MM.1S (cell line): ENCODE results near the gene PALD1.

Experiments
- DNase-seq: peaks from one replicate; pipeline ENCODE4 v3.0.0-alpha.2; 2015
- H2AFZ ChIP-seq: fragments of 300-600 bp; sonication (generic); 2 replicates; pipeline ENCODE4 v1.6.0; 2016; ENCODE audit warnings: antibody characterized with exemption, low read length
- H3F3A ChIP-seq: fragments of 300-600 bp; sonication (generic); 2 replicates; pipeline ENCODE4 v1.6.1; 2016; ENCODE audit warnings: mild to moderate bottlenecking, antibody characterized with exemption, low read length, moderate library complexity, mixed read lengths; ENCODE audit not compliant: insufficient read depth
- H3K27ac ChIP-seq: fragments of 300-600 bp; sonication (generic); 2 replicates; pipeline ENCODE4 v1.5.1; 2016; ENCODE audit warnings: mild to moderate bottlenecking, low read length
- H3K27me3 ChIP-seq: fragments of 300-600 bp; sonication (generic); replicated peaks from 2 replicates; pipeline ENCODE4 v1.6.0; 2016; ENCODE audit warnings: low read length; ENCODE audit not compliant: insufficient read depth
- H3K36me3 ChIP-seq: fragments of 300-600 bp; sonication (generic); replicated peaks from 2 replicates; pipeline ENCODE4 v1.6.1; 2016; ENCODE audit warnings: mild to moderate bottlenecking, low read length, mixed read lengths; ENCODE audit not compliant: insufficient read depth
- H3K4me1 ChIP-seq: fragments of 300-600 bp; sonication (generic); 2 replicates; pipeline ENCODE4 v1.6.1; 2016; ENCODE audit warnings: low read length, mixed read lengths
- H3K4me2 ChIP-seq: fragments of 300-600 bp; sonication (generic); 2 replicates; pipeline ENCODE4 v1.6.0; 2016; ENCODE audit warnings: low read depth, low read length
- H3K4me3 ChIP-seq: fragments of 300-600 bp; sonication (generic); 2 replicates; pipeline ENCODE4 v1.5.1; 2016; ENCODE audit warnings: low read length, mixed read lengths
- H3K79me2 ChIP-seq: fragments of 300-600 bp; sonication (generic); 2 replicates; pipeline ENCODE4 v1.6.1; 2016; ENCODE audit warnings: mixed run types, low read length, mixed read lengths
- H3K9ac ChIP-seq: fragments of 300-600 bp; sonication (generic); 2 replicates; pipeline ENCODE4 v1.6.1; 2016; ENCODE audit warnings: low read length, mixed read lengths
- H3K9me2 ChIP-seq: fragments of 300-600 bp; sonication (generic); replicated peaks from 2 replicates; pipeline ENCODE4 v1.6.1; 2016; ENCODE audit warnings: mild to moderate bottlenecking, low read length, mixed read lengths; ENCODE audit not compliant: insufficient read depth
- H3K9me3 ChIP-seq: fragments of 300-600 bp; sonication (generic); replicated peaks from 2 replicates; pipeline ENCODE4 v1.6.1; 2016; ENCODE audit warnings: mild to moderate bottlenecking, low read length, mixed read lengths; ENCODE audit not compliant: insufficient read depth
- H4K20me1 ChIP-seq: fragments of 300-600 bp; sonication (generic); 2 replicates; pipeline ENCODE4 v1.6.1; 2016; ENCODE audit warnings: mild to moderate bottlenecking, low read length, moderate library complexity, mixed read lengths; ENCODE audit not compliant: insufficient read depth
- EZH2 ChIP-seq: fragments of 300-600 bp; sonication (generic); optimal IDR thresholded peaks from 2 replicates; pipeline ENCODE3; 2017; ENCODE audit warnings: low read depth, mild to moderate bottlenecking, antibody characterized with exemption, low read length, mixed read lengths
- EZH2phosphoT487 ChIP-seq: fragments of 300-600 bp; sonication (generic); IDR thresholded peaks from 2 replicates; pipeline ENCODE4 v1.6.1; 2018; ENCODE audit warnings: antibody characterized with exemption, low read length
- TF ChIP-seq, protein P1 (sequence below): fragments of 300-600 bp; sonication (generic); IDR thresholded peaks from 2 replicates; pipeline ENCODE4 v1.5.1; 2016; ENCODE audit warnings: antibody characterized with exemption, low read length, mixed read lengths

The PALD1 gene

DNA sequence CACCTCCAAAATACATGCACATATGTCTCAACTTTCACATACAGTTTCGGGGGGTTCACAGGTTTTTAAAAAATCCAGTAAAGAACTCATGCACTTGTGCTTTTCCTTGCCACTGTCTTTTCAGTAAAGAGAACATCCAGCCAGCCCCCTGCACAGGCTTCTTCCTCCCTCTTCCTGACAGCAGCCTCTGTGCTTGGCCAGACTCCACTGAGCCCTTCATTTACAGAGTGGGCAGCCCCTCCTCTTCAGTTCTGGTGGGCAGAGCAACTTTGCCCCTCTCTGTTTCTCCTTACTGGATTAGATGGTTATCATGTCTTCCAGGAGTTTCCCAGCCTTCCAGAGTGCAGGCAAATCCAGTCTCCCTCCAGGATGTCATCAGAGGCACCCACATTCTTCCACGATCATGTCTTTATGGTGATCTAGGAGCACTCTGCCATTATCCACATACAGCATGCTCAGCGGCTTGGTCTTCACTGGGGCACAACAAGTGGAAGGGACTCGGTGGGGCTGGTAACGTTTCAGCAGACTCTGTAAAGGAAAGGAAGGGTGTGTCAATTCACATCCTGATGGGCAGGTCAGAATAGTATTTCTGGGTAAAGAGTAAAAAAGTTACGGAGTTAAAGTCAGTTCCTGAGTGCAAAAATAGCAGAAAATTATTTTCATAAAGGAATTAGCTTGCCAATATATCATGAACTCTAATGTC is 45.9 kb upstream of the PALD1 start:
- Histone ChIP-seq H3K4me1 (peaks cover 11% of the 10 kb centered on the region), H4K20me1 (no peaks in the 10 kb centered on the region), H3K9me3 (no peaks in the 10 kb centered on the region), H3K4me3 (no peak overlapping the region), H3K79me2 (no peaks in the 10 kb centered on the region), H3K27me3 (no peaks in the 10 kb centered on the region), H3K4me2 (no peak overlapping the region), H3F3A (no peaks in the 10 kb centered on the region), H2AFZ (no peak overlapping the region), H3K36me3 (no peaks in the 10 kb centered on the region), H3K9me2 (no peaks in the 10 kb centered on the region), H3K27ac (no peak overlapping the region), H3K9ac (no peak overlapping the region)
- no peak for DNase-seq
- TF ChIP-seq EZH2phosphoT487 (no peak), EZH2 (no peak)
- TF ChIP-seq, protein P1, sequence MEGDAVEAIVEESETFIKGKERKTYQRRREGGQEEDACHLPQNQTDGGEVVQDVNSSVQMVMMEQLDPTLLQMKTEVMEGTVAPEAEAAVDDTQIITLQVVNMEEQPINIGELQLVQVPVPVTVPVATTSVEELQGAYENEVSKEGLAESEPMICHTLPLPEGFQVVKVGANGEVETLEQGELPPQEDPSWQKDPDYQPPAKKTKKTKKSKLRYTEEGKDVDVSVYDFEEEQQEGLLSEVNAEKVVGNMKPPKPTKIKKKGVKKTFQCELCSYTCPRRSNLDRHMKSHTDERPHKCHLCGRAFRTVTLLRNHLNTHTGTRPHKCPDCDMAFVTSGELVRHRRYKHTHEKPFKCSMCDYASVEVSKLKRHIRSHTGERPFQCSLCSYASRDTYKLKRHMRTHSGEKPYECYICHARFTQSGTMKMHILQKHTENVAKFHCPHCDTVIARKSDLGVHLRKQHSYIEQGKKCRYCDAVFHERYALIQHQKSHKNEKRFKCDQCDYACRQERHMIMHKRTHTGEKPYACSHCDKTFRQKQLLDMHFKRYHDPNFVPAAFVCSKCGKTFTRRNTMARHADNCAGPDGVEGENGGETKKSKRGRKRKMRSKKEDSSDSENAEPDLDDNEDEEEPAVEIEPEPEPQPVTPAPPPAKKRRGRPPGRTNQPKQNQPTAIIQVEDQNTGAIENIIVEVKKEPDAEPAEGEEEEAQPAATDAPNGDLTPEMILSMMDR: no peak

DNA sequence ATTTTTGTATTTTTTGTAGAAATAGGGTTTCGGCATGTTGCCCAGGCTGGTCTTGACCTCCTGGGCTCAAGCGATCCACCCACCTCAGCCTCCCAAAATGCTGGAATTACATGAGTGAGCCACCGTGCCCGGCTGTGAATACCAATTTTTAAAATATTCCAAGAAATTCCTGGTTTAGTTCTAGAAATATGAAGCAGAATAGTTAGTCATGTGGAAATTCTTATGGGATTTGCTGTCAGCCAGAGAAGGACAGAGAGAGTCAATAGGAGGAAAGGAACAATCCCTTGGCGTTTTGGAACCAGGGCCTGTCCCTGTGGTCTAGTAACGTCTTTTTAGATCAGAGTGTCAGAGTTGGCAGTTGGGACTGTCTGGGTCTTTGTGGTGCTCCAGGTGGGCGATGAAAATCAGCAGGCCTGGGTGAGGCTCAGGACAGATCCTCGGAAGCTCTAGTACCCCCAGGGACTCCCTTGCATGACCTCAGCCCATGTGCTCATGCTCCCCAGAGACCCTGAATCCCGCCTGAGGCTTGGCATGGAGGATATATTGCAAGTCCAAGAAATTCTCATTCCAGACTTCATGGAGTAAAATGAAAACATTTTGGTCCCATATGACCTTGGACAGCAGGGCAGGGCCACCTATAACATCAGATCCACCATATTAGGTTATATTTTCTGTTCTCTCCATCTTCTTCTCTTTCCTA is 44.8 kb upstream of the PALD1 start:
- peaks cover 11% of the 10 kb centered on the region for H3K4me1 ChIP-seq
- H2AFZ ChIP-seq: no peak overlapping the region
- H3K9me3 ChIP-seq: no peaks in the 10 kb centered on the region
- H3K9me2 ChIP-seq: no peaks in the 10 kb centered on the region
- H3K9ac ChIP-seq: no peak overlapping the region
- H3K79me2 ChIP-seq: no peaks in the 10 kb centered on the region
- no peak for DNase-seq
- no peak overlapping the region for H3K27ac ChIP-seq
- no peaks in the 10 kb centered on the region for H4K20me1 ChIP-seq
- no peaks in the 10 kb centered on the region for H3K27me3 ChIP-seq
- no peak overlapping the region for H3K4me2 ChIP-seq
- no peak overlapping the region for H3K4me3 ChIP-seq
- TF ChIP-seq EZH2: no peak
- TF ChIP-seq, protein P1: no peak
- TF ChIP-seq EZH2phosphoT487: no peak
- H3F3A ChIP-seq: no peaks in the 10 kb centered on the region
- no peaks in the 10 kb centered on the region for H3K36me3 ChIP-seq

DNA sequence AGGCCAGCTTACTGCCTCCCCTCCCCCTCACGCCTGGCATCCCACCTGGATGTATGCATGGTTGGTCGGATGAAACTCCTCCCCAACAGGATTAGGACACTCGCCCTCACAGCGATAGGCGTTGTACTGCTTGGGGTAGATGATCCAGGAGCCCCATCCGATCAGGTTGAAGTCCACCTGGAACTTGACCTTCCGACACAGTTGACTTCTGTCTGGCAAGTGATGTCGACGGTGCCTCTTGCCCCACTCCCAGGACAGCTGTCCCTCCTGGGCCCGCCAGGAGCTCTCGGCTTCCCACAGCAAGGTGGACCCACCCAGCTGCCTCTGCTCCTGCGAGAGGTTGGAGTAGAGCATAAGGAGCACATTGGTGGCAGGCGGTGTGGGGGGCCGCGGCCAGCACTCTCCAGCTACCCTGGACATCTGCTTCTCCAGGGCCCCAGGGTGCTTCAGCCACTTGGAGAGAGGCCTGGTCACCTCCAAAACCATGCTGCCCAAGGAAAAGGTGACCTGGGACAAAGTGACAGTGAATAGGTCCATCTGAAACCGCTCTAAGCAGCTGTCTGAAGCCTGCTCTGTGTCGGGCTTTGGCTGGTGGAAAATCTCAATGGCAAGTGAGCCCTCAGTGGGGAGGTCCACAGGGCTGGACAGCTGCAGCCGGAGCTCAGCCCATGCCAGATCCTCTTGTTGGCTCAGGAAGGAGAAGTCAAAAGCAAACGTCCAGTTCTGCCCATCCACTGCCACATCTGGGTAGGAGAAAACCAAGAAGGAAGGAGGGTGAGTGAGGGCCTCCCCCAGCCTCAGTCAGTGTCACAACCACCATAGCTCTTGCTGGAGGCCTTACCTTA is 43.1 kb upstream of the PALD1 start:
- Histone ChIP-seq H3K9ac (no peak overlapping the region), H3K9me3 (no peaks in the 10 kb centered on the region), H3K27ac (no peak overlapping the region), H3K4me3 (no peak overlapping the region), H3K36me3 (no peaks in the 10 kb centered on the region), H3K9me2 (no peaks in the 10 kb centered on the region), H3K4me2 (no peak overlapping the region), H3F3A (no peaks in the 10 kb centered on the region), H4K20me1 (no peaks in the 10 kb centered on the region), H3K27me3 (no peaks in the 10 kb centered on the region; the same call in 1 of the 2 replicates), H2AFZ (no peak overlapping the region), H3K4me1 (peaks cover 5% of the 10 kb centered on the region), H3K79me2 (no peaks in the 10 kb centered on the region)
- no peak for DNase-seq
- no peak for TF ChIP-seq EZH2phosphoT487
- no peak for TF ChIP-seq EZH2
- TF ChIP-seq, protein P1: no peak
